ENCODE measurements around the gene ZCCHC24. TPM values are rescaled to one million over a fixed set of nuclear protein-coding genes. Genes with fewer than 3 reads are reported as not detected.

The ZCCHC24 gene
- total and polyA plus RNA-seq, 4 experiments from 2014 or later = 0.30 to 1.9 (median 1.2) TPM

DNA sequence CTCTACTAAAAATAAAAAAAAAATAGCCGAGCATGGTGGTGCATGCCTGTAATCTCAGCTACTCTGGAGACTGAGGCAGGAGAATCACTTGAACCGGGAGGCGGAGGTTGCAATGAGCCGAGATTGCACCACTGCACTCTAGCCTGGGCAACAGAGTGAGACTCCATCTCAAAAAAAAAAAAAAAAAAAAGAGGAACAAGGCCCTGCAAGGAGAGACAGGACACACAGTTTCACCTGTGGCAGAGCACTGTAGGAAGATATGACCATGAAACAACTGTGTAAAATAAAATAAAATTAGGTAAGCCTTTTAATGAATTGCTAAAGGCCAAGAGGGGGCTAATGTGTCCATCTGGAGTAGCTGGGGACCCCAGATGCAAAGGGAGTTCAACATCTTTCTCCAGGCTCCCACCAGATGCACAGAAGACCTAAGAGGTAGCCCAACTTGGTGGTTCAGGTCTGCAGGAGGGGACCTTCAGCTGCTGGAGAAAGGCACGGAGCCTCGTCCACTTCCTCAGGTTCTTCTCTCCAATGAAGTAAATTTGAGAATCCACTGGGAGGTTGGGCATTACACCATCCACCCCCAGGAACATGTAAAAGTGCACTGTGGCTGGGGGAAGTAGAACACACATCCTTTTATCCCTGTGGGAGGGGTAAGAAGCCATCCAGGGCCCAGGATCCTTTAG is 85.5 kb downstream of the ZCCHC24 start:
- no peak overlapping the region for H3K27ac ChIP-seq (ENCODE audit: low read depth, low read length)
- H3K4me3 ChIP-seq (ENCODE audit: low read length in 2 of 2) = no peak overlapping the region
- no peaks in the 10 kb centered on the region for H3K36me3 ChIP-seq (ENCODE audit: insufficient read depth, low read length)
- Mint-ChIP-seq H3K9me3 (peaks cover 0 to 5% (median 0%) of the 10 kb centered on the region in 8 donors), H3K27ac (peak overlapping the region in 1 of 7 donors; percentile 65), H3K4me3 (no peak overlapping the region), H3K4me1 (peaks cover 13 to 37% (median 22%) of the 10 kb centered on the region in 4 donors), H3K36me3 (peaks cover 23 to 28% of the 10 kb centered on the region in 2 donors), H3K27me3 (peaks cover 0 to 3% of the 10 kb centered on the region in 2 donors)
- ChIA-PET POLR2A (ENCODE audit: partially characterized antibody) (interaction anchor here (1.3 kb wide), 1 partner anchor 12 kb away, joined by 4 read pairs; no protein-coding TSS in a partner anchor), CTCF (ENCODE audit: partially characterized antibody) (interaction anchor here (1.6 kb wide), 1 partner anchor 14 kb away, joined by 7 read pairs; no protein-coding TSS in a partner anchor)
- H3K9me3 ChIP-seq (ENCODE audit: control insufficient read depth in 1 of 2, low read length in 2 of 2) = no peaks in the 10 kb centered on the region
- no peak for DNase-seq
- intact Hi-C loops (cut with micrococcal nuclease) = no loop called here
- H3K27me3 ChIP-seq (ENCODE audit: insufficient read depth, low read length) = no peaks in the 10 kb centered on the region
- H3K4me1 ChIP-seq (ENCODE audit: insufficient read depth, low read length) = peaks cover 9% of the 10 kb centered on the region

DNA sequence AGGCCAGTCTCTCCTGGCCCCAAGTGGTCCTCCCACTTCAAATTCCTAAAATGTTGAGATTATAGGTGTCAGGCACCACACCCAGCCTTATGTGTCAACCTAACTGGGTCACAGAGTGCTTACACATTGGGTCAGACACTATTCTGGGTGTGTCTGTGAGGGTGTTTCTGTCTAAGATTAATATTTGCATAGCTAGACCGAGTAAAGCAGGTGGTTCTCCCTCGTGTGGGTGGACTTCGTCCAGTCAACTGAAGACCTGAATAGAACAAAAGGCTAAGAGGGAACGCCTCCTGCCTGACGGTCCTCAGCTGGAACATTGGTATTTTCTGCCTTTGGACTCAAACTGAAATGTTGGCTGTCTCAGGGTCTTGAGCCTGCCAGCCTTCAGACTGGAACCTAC is 86.6 kb downstream of the ZCCHC24 start:
- CTCF ChIA-PET (ENCODE audit: partially characterized antibody) = interaction anchor here (2.1 to 2.4 kb wide), 2 partner anchors 10 to 15 kb away, joined by 7 to 12 read pairs; no protein-coding TSS in a partner anchor

DNA sequence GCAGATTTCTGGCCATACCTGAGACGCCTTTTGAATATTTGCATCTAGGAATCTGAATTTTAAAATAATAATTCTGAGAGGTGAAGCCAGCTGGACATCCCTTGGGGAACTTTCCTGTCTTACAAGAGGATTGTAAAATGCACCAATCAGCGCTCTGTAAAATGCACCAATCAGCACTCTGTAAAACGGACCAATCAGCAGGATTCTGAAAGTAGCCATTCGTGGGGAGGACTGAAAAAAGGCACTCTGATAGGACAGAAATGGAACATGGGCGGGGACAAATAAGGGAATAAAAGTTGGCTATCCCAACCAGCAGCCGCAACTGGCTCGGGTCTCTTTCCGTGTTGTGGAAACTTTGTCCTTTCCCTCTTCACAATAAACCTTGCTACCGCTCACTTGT is 88.2 kb downstream of the ZCCHC24 start:
- Mint-ChIP-seq H3K4me3 (no peak overlapping the region), H3K9me3 (peaks cover 0 to 4% (median 0%) of the 10 kb centered on the region in 8 donors), H3K36me3 (peaks cover 51 to 53% of the 10 kb centered on the region in 2 donors), H3K27ac (no peak overlapping the region), H3K4me1 (peaks cover 15 to 43% (median 26%) of the 10 kb centered on the region in 4 donors), H3K27me3 (no peaks in the 10 kb centered on the region)
- Histone ChIP-seq H3K27ac (ENCODE audit: low read depth, low read length) (no peak overlapping the region), H3K4me3 (ENCODE audit: low read length in 2 of 2) (no peak overlapping the region), H3K27me3 (ENCODE audit: insufficient read depth, low read length) (no peaks in the 10 kb centered on the region), H3K36me3 (ENCODE audit: insufficient read depth, low read length) (peaks cover 21% of the 10 kb centered on the region), H3K9me3 (ENCODE audit: control insufficient read depth in 1 of 2, low read length in 2 of 2) (no peaks in the 10 kb centered on the region), H3K4me1 (ENCODE audit: insufficient read depth, low read length) (peaks cover 9% of the 10 kb centered on the region)
- no peak for DNase-seq
- intact Hi-C loops (cut with micrococcal nuclease) = no loop called here
- ChIA-PET CTCF (ENCODE audit: partially characterized antibody) (interaction anchor here (2.1 to 2.4 kb wide), 2 partner anchors 9 to 17 kb away, joined by 7 to 12 read pairs; no protein-coding TSS in a partner anchor), POLR2A (ENCODE audit: partially characterized antibody) (interaction anchor here (1.6 kb wide), 1 partner anchor 9 kb away, joined by 3 read pairs; no protein-coding TSS in a partner anchor)

More for the DNA sequence above, 86.6 kb downstream of the ZCCHC24 start:
- H3K9me3 Mint-ChIP-seq = peaks cover 0 to 4% (median 0%) of the 10 kb centered on the region in 8 donors
- H3K27ac ChIP-seq (ENCODE audit: low read depth, low read length) = no peak overlapping the region
- DNase-seq = no peak
- POLR2A ChIA-PET (ENCODE audit: partially characterized antibody) = interaction anchor here (1.6 kb wide), 1 partner anchor 11 kb away, joined by 3 read pairs; no protein-coding TSS in a partner anchor
- H3K36me3 ChIP-seq (ENCODE audit: insufficient read depth, low read length) = peaks cover 5% of the 10 kb centered on the region
- no peak overlapping the region for H3K4me3 Mint-ChIP-seq
- H3K4me1 Mint-ChIP-seq = peaks cover 15 to 44% (median 22%) of the 10 kb centered on the region in 4 donors
- H3K27ac Mint-ChIP-seq = no peak overlapping the region
- intact Hi-C loops (cut with micrococcal nuclease) = no loop called here
- no peaks in the 10 kb centered on the region for H3K9me3 ChIP-seq (ENCODE audit: control insufficient read depth in 1 of 2, low read length in 2 of 2)
- H3K27me3 ChIP-seq (ENCODE audit: insufficient read depth, low read length) = no peaks in the 10 kb centered on the region
- H3K4me1 ChIP-seq (ENCODE audit: insufficient read depth, low read length) = peaks cover 9% of the 10 kb centered on the region
- peaks cover 34 to 40% of the 10 kb centered on the region in 2 donors for H3K36me3 Mint-ChIP-seq
- H3K4me3 ChIP-seq (ENCODE audit: low read length in 2 of 2) = no peak overlapping the region
- peaks cover 0 to 3% of the 10 kb centered on the region in 2 donors for H3K27me3 Mint-ChIP-seq

DNA sequence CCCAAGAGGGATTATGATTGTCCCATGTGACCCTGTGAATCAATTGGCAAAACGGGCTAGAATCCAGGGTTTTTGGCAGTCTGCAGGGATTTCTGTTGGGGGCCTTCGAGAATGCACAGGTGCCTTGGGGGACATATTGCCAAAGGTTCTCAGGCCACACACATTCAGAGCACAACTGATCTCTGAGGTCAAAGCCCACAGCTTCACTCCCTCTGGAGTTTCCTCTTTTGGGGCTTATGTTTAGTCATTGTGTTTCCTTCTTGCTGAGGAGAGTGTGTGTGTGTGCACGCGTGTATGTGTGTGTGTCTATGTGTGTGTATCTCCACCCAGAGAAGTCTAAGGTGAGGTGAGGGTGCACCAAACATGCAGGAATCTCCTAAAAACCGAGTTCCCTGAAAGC is 89.3 kb downstream of the ZCCHC24 start:
- DNase-seq = no peak
- Histone ChIP-seq H3K27me3 (ENCODE audit: insufficient read depth, low read length) (no peaks in the 10 kb centered on the region), H3K9me3 (ENCODE audit: control insufficient read depth in 1 of 2, low read length in 2 of 2) (no peaks in the 10 kb centered on the region), H3K4me3 (ENCODE audit: low read length in 2 of 2) (no peak overlapping the region), H3K4me1 (ENCODE audit: insufficient read depth, low read length) (peaks cover under 1% of the 10 kb centered on the region), H3K36me3 (ENCODE audit: insufficient read depth, low read length) (peaks cover 28% of the 10 kb centered on the region), H3K27ac (ENCODE audit: low read depth, low read length) (no peak overlapping the region)
- peaks cover 59 to 61% of the 10 kb centered on the region in 2 donors for H3K36me3 Mint-ChIP-seq
- H3K4me1 Mint-ChIP-seq = peaks cover 4 to 32% (median 16%) of the 10 kb centered on the region in 4 donors
- no peak overlapping the region for H3K4me3 Mint-ChIP-seq
- intact Hi-C loops (cut with micrococcal nuclease) = no loop called here
- POLR2A ChIA-PET (ENCODE audit: partially characterized antibody) = no interaction called here
- H3K9me3 Mint-ChIP-seq = peaks cover 0 to 4% (median 0%) of the 10 kb centered on the region in 8 donors
- peak overlapping the region in 2 of 7 donors; percentile 52 to 75 for H3K27ac Mint-ChIP-seq
- no peaks in the 10 kb centered on the region for H3K27me3 Mint-ChIP-seq
- CTCF ChIA-PET (ENCODE audit: partially characterized antibody) = no interaction called here

DNA sequence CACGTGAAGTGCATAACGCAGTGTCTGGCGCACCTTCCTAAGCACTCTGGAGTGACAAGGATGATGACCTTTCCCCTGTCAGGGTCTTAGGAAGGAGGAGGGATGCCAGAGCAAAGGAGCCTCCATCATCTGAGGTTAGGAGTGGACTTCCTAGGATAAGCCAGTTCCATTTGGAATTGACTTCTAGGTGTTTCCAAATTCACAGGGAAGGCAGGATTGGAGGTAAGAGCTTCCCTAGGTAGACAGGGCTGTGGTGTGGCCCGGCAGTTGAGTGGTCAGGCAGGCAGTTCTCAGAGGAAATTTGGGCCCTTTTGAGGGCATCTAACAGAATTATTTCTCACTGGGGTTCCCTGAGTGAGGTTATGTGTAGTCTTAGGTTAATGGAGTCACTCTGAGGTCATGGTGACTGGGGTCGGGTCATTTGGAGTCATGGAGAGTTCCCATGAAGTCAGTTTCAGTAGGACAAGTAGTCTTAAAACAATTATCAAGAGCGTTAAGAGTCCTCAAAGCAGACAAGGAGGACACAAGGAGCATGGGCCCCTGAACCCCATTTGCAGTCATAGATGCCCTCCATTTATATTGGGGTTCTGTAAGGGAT is 89.9 kb downstream of the ZCCHC24 start:
- intact Hi-C loops (cut with micrococcal nuclease) = no loop called here
- Histone ChIP-seq H3K9me3 (ENCODE audit: control insufficient read depth in 1 of 2, low read length in 2 of 2) (no peaks in the 10 kb centered on the region), H3K27ac (ENCODE audit: low read depth, low read length) (no peak overlapping the region), H3K4me1 (ENCODE audit: insufficient read depth, low read length) (no peaks in the 10 kb centered on the region), H3K27me3 (ENCODE audit: insufficient read depth, low read length) (no peaks in the 10 kb centered on the region), H3K4me3 (ENCODE audit: low read length in 2 of 2) (no peak overlapping the region), H3K36me3 (ENCODE audit: insufficient read depth, low read length) (peaks cover 34% of the 10 kb centered on the region)
- no peak for DNase-seq
- Mint-ChIP-seq H3K9me3 (peaks cover 0 to 1% (median 0%) of the 10 kb centered on the region in 8 donors), H3K27ac (peak overlapping the region in 2 of 7 donors; percentile 9 to 75), H3K27me3 (no peaks in the 10 kb centered on the region), H3K36me3 (peaks cover 64% of the 10 kb centered on the region in 2 donors), H3K4me1 (peaks cover 3 to 28% (median 11%) of the 10 kb centered on the region in 4 donors), H3K4me3 (no peak overlapping the region)
- CTCF ChIA-PET (ENCODE audit: partially characterized antibody) = interaction anchor here (2.3 kb wide), 1 partner anchor 11 kb away, joined by 7 read pairs; no protein-coding TSS in a partner anchor
- POLR2A ChIA-PET (ENCODE audit: partially characterized antibody) = no interaction called here

DNA sequence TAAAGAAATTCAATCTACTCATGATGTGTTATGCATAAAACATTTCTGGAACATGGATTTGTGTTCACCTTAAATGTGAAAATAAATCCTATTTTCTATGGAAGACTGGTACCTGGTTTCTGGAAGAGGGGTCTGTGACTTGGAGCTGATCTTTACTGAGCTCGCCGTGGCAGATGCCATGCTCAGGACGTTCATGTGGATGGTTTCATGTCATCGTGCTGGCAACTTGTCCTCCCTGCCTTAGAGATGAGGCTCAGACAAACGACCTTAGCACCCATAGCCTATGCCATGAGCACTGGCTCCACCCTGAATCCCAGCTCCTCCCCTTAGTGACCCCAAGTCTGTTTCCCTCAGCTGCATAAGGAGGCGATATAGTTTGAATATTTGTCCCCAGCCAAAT is 90.8 kb downstream of the ZCCHC24 start:
- ChIA-PET CTCF (ENCODE audit: partially characterized antibody) (interaction anchor here (1.0 to 2.3 kb wide), 2 partner anchors 10 to 62 kb away, joined by 3 to 7 read pairs; no protein-coding TSS in a partner anchor), POLR2A (ENCODE audit: partially characterized antibody) (no interaction called here)
- Mint-ChIP-seq H3K27me3 (no peaks in the 10 kb centered on the region), H3K4me1 (peaks cover 7 to 30% (median 13%) of the 10 kb centered on the region in 4 donors), H3K36me3 (peaks cover 71 to 72% of the 10 kb centered on the region in 2 donors), H3K9me3 (no peaks in the 10 kb centered on the region), H3K4me3 (no peak overlapping the region), H3K27ac (peak overlapping the region in 2 of 7 donors; percentile 9 to 66)
- peaks cover 5% of the 10 kb centered on the region for H3K4me1 ChIP-seq (ENCODE audit: insufficient read depth, low read length)
- DNase-seq = no peak
- no peak overlapping the region for H3K27ac ChIP-seq (ENCODE audit: low read depth, low read length)
- H3K4me3 ChIP-seq (ENCODE audit: low read length in 2 of 2) = no peak overlapping the region
- peaks cover 43% of the 10 kb centered on the region for H3K36me3 ChIP-seq (ENCODE audit: insufficient read depth, low read length)
- H3K27me3 ChIP-seq (ENCODE audit: insufficient read depth, low read length) = no peaks in the 10 kb centered on the region
- intact Hi-C loops (cut with micrococcal nuclease) = no loop called here
- H3K9me3 ChIP-seq (ENCODE audit: control insufficient read depth in 1 of 2, low read length in 2 of 2) = no peaks in the 10 kb centered on the region

DNA sequence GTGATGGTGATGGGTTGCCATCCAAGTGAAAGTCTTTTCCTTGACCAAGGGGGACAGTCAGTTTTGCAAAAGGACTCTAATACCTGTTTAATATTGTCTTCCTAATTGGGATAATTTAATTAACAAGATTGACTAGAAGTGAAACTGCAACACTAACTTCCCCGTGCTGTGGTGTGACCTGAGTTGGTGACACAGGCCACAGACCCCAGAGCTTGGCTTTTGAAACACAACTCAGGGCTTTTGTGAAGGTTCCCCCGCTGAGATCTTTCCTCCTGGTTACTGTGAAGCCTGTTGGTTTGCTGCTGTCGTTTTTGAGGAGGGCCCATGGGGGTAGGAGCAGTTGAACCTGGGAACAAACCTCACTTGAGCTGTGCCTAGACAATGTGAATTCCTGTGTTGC is 91.3 kb downstream of the ZCCHC24 start:
- peaks cover 48% of the 10 kb centered on the region for H3K36me3 ChIP-seq (ENCODE audit: insufficient read depth, low read length)
- peak overlapping the region in 1 of 7 donors; percentile 3 for H3K27ac Mint-ChIP-seq

More for the DNA sequence above, 91.3 kb downstream of the ZCCHC24 start:
- CTCF ChIA-PET (ENCODE audit: partially characterized antibody) = interaction anchor here (1.0 to 2.3 kb wide), 2 partner anchors 10 to 61 kb away, joined by 3 to 7 read pairs; no protein-coding TSS in a partner anchor
- Histone ChIP-seq H3K27ac (ENCODE audit: low read depth, low read length) (no peak overlapping the region), H3K4me3 (ENCODE audit: low read length in 2 of 2) (no peak overlapping the region), H3K27me3 (ENCODE audit: insufficient read depth, low read length) (no peaks in the 10 kb centered on the region), H3K9me3 (ENCODE audit: control insufficient read depth in 1 of 2, low read length in 2 of 2) (no peaks in the 10 kb centered on the region), H3K4me1 (ENCODE audit: insufficient read depth, low read length) (peaks cover 10% of the 10 kb centered on the region)
- Mint-ChIP-seq H3K27me3 (no peaks in the 10 kb centered on the region), H3K36me3 (peaks cover 74 to 76% of the 10 kb centered on the region in 2 donors), H3K4me1 (peaks cover 7 to 35% (median 16%) of the 10 kb centered on the region in 4 donors), H3K4me3 (no peak overlapping the region), H3K9me3 (no peaks in the 10 kb centered on the region)
- no peak for DNase-seq
- intact Hi-C loops (cut with micrococcal nuclease) = no loop called here
- POLR2A ChIA-PET (ENCODE audit: partially characterized antibody) = no interaction called here
